ENCODE data around the gene HPS4. TPM values are rescaled to one million over a fixed set of nuclear protein-coding genes. Genes with fewer than 3 reads are reported as not detected.
A peak's percentile ranks its signal among the peaks of the same experiment; 100 is the strongest.

HPS4 gene
- total and polyA plus RNA-seq, 3 experiments from 2014 or later, result 18.9 to 36.8 (median 36.7) TPM

DNA sequence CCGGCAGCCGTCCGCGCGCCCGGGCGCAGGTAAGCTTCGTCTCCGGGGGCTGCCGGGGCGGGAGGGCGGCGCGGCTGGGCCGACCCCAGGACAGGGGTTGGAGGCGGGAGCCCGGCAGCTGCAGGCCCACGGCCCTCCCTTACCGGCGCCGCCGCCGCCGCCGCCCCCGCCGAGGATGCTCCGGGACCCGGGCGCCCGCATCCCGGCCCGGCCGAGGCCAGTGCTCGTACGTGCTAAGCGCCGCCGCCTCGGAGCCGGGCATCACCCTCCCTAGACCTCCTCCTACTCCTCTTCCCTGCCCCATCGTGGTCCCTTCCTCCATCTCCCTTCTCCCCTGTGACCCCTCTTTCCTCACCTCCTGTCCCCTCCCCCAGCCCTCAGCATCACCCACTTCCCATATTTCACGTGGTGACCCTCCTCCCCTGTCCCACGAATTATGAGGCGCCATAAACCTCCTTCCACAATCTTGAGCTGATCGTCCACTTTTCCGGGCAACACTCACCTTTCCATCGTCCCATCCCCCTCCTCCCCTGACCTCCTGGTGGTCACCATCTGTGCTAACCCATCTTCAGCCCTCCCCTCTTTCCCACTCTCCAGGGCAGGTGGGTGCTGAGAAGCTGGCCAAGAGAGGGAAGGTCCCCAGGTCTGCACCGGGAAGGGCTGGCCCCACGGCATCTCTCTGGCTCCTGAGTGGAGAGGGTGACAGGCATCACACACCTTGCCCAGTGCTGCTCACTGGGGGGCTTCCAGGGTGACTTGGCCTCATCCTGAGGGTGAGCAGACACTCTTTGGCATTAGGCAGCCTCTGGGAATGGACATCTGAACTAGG, 53.9 kb downstream of the HPS4 start:
- Histone ChIP-seq H3K4me3 (ENCODE audit: low read length) (peak overlapping the region; percentile 67), H3K9me3 (ENCODE audit: low read length) (no peaks in the 10 kb centered on the region), H3K4me1 (ENCODE audit: insufficient read depth, low read length) (peaks cover 26% of the 10 kb centered on the region), H3K27me3 (ENCODE audit: insufficient read depth, low read length, poor library complexity, severe bottlenecking) (no peaks in the 10 kb centered on the region), H3K27ac (ENCODE audit: low read depth, low read length) (no peak overlapping the region), H3K36me3 (ENCODE audit: insufficient read depth, low read length) (peaks cover 9% of the 10 kb centered on the region)
- DNase-seq, result no peak
- Mint-ChIP-seq H3K27me3 (no peaks in the 10 kb centered on the region), H3K36me3 (peaks cover 0 to 21% (median 2%) of the 10 kb centered on the region in 3 donors), H3K9me3 (peaks cover 0 to 2% (median 0%) of the 10 kb centered on the region in 5 donors), H3K4me1 (peaks cover 28 to 43% (median 34%) of the 10 kb centered on the region in 3 donors), H3K27ac (peak overlapping the region in 7 of 8 donors; percentile 14 to 91 (median 84)), H3K4me3 (peak overlapping the region; percentile 79 to 91 (median 83))
- ChIA-PET POLR2A (interaction anchor here (1.1 to 3.4 kb wide), 2 partner anchors 32 to 54 kb away, joined by 3 to 22 read pairs; partner anchors contain the start of genes HPS4 and SRRD), CTCF (interaction anchor here (1.5 to 2.3 kb wide), 2 partner anchors 54 to 66 kb away, joined by 3 to 5 read pairs; partner anchors contain the start of genes HPS4 and SRRD)

DNA sequence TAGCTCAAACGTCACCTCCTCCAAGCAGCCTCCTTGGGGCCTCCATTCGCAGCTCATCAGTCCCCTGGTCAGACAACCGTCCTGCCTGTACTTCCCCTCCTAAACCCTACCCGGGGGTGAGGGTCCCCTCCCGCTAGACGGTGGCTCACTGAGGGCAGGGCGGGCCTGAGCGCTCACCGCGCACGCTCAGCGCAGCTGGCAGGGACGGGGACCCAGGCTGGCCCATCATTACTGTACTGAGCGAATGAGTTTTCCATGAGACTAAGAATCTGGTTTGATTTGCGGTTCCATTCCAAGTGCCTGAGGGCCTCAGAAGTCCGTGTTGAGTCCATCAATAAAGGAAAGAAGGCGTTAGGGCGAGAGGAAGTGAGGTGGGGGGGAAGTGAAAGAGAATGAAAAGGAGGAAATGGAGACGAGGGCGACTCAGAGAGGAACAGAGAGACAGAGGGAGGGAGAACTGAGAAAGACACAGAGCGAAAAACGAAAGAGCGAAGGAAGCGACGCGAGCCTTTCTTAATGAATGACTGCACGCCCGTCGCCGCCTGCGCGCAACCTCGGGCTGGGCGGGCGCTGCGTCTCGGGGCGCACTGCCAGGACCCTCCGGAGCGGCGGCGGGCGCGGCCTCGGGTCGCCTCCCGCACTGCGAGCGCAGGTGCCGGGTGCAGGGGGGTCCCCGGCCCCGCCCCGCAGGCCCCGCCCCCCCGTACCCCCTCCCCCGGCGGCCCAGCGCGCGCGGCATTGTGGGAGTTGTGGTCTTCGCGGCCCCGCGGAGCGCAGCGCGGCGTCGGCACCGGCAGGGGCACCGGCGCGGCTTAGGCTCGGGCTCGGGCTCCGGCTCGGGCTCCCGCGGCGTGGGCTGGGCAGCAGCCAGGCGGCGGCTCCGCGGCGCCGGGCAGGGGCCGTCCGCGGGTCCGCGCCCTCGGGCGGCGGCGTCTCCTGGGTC, 54.8 kb downstream of the HPS4 start, which contains the start of gene ASPHD2:
ASPHD2 (plus strand) TSS at position 746 of the 943 bp plus-strand sequence. CDS start 4,356 bp downstream, outside the sequence.
- Histone ChIP-seq H3K36me3 (ENCODE audit: insufficient read depth, low read length) (peaks cover under 1% of the 10 kb centered on the region), H3K4me1 (ENCODE audit: insufficient read depth, low read length) (peaks cover 26% of the 10 kb centered on the region), H3K27me3 (ENCODE audit: insufficient read depth, low read length, poor library complexity, severe bottlenecking) (no peaks in the 10 kb centered on the region), H3K27ac (ENCODE audit: low read depth, low read length) (peak within 1 kb of the TSS; percentile 95), H3K9me3 (ENCODE audit: low read length) (no peaks in the 10 kb centered on the region), H3K4me3 (ENCODE audit: low read length) (peak within 1 kb of the TSS; percentile 100)
- H3K36me3 Mint-ChIP-seq, result peaks cover 2 to 14% (median 5%) of the 10 kb centered on the region in 3 donors
- H3K27ac Mint-ChIP-seq, result peak within 1 kb of the TSS; percentile 97 to 100 (median 98)
- peaks cover 0 to 2% (median under 1%) of the 10 kb centered on the region in 5 donors for H3K9me3 Mint-ChIP-seq
- peak; percentile 74 to 89 (median 86) for DNase-seq
- H3K27me3 Mint-ChIP-seq, result peaks cover 3% of the 10 kb centered on the region in 2 donors
- peak within 1 kb of the TSS; percentile 94 to 100 (median 98) for H3K4me3 Mint-ChIP-seq
- CTCF ChIA-PET, result no interaction called here
- POLR2A ChIA-PET, result interaction anchor here (0.7 to 3.4 kb wide), 4 partner anchors 8 to 244 kb away, joined by 3 to 22 read pairs (median 5); partner anchors contain the start of genes HPS4 and SRRD
- H3K4me1 Mint-ChIP-seq, result peaks cover 28 to 43% (median 34%) of the 10 kb centered on the region in 3 donors

DNA sequence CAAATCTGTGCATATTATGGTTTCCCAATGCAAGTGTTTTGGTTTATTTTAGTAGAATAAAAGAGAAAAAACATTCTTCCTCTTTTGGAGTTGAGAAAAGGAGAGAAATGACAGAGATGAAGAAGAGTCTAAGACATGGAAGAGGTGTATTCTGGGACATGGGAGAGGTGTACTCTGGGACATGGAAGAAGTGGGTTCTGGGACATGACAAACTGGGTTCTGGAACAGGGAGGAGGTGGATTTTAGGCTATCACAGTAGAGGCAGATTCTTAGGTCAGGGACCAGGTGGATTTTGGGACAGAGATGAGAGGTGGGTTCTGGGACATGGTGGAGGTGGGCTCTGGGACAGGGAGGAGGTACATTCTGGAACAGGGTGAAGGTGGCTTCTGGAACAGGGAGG, 56.7 kb downstream of the HPS4 start:
- peaks cover 11% of the 10 kb centered on the region for H3K9me3 ChIP-seq (ENCODE audit: low read length)
- Mint-ChIP-seq H3K27me3 (peaks cover 4 to 9% of the 10 kb centered on the region in 2 donors), H3K36me3 (peaks cover 2 to 16% (median 6%) of the 10 kb centered on the region in 3 donors), H3K4me1 (peaks cover 28 to 33% (median 30%) of the 10 kb centered on the region in 3 donors), H3K27ac (peak overlapping the region; percentile 39 to 90 (median 82)), H3K9me3 (peaks cover 0 to 15% (median 11%) of the 10 kb centered on the region in 5 donors), H3K4me3 (peak overlapping the region; percentile 7 to 78 (median 50))
- H3K27ac ChIP-seq (ENCODE audit: low read depth, low read length), result no peak overlapping the region
- H3K36me3 ChIP-seq (ENCODE audit: insufficient read depth, low read length), result no peaks in the 10 kb centered on the region
- no peak for DNase-seq
- ChIA-PET POLR2A (no interaction called here), CTCF (no interaction called here)
- peaks cover 4% of the 10 kb centered on the region for H3K27me3 ChIP-seq (ENCODE audit: insufficient read depth, low read length, poor library complexity, severe bottlenecking)
- H3K4me3 ChIP-seq (ENCODE audit: low read length), result no peak overlapping the region
- H3K4me1 ChIP-seq (ENCODE audit: insufficient read depth, low read length), result peaks cover 26% of the 10 kb centered on the region

DNA sequence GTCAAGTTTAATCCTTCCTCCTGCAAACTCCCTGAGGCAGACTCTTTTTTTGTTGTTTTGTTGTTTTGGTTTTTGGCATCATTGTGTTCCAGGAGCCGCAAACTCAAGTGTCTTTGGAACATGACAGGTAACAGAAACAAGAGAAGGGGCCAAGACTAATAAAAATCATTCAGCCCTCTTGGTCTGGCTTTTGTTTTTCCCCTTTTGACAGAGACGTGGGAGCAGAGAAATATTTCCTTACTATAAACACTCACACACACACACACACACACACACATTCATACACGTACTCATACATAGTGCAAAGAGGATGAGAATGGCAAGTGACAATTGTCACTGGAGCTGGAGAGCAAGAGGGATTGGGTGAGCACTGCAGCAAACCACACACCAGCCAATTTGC, 65.0 kb downstream of the HPS4 start:
- POLR2A ChIA-PET, result no interaction called here
- H3K4me1 Mint-ChIP-seq, result no peaks in the 10 kb centered on the region
- Histone ChIP-seq H3K27ac (ENCODE audit: low read depth, low read length) (no peak overlapping the region), H3K27me3 (ENCODE audit: insufficient read depth, low read length, poor library complexity, severe bottlenecking) (peaks cover 4% of the 10 kb centered on the region), H3K36me3 (ENCODE audit: insufficient read depth, low read length) (no peaks in the 10 kb centered on the region), H3K4me1 (ENCODE audit: insufficient read depth, low read length) (no peaks in the 10 kb centered on the region), H3K4me3 (ENCODE audit: low read length) (no peak overlapping the region), H3K9me3 (ENCODE audit: low read length) (peaks cover 11% of the 10 kb centered on the region)
- peaks cover 12 to 36% of the 10 kb centered on the region in 2 donors for H3K27me3 Mint-ChIP-seq
- no peak overlapping the region for H3K27ac Mint-ChIP-seq
- CTCF ChIA-PET, result interaction anchor here (1.2 kb wide), 1 partner anchor 42 kb away, joined by 4 read pairs; no protein-coding TSS in a partner anchor
- peaks cover 0 to 14% (median 13%) of the 10 kb centered on the region in 5 donors for H3K9me3 Mint-ChIP-seq
- no peak for DNase-seq
- H3K4me3 Mint-ChIP-seq, result no peak overlapping the region
- peaks cover 0 to 9% (median 0%) of the 10 kb centered on the region in 3 donors for H3K36me3 Mint-ChIP-seq

DNA sequence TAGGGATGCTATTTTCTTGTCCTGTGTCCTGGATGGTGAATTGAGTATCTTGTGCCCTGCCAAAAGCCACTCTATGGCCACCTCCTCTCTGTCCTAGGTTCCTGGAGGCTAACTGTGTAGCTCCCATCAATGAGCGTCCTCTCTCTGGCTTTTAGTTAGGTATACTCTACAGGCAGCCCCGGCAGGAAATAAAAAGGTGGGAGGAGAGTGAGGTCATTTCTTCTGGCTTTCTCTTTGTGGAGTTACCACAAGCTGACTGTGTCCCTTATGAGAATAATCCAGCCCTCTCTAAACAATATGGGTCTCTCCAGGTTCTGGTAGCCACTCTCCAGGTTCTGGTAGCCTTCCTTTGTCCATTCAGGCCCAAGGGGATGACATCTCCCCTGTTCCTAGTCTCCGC, 66.2 kb downstream of the HPS4 start:
- Histone ChIP-seq H3K4me3 (ENCODE audit: low read length) (no peak overlapping the region), H3K9me3 (ENCODE audit: low read length) (no peaks in the 10 kb centered on the region), H3K27ac (ENCODE audit: low read depth, low read length) (no peak overlapping the region), H3K27me3 (ENCODE audit: insufficient read depth, low read length, poor library complexity, severe bottlenecking) (no peaks in the 10 kb centered on the region), H3K4me1 (ENCODE audit: insufficient read depth, low read length) (no peaks in the 10 kb centered on the region), H3K36me3 (ENCODE audit: insufficient read depth, low read length) (no peaks in the 10 kb centered on the region)
- Mint-ChIP-seq H3K27me3 (peaks cover 12 to 30% of the 10 kb centered on the region in 2 donors), H3K9me3 (peaks cover 0 to 5% (median under 1%) of the 10 kb centered on the region in 5 donors), H3K36me3 (peaks cover 0 to under 1% (median 0%) of the 10 kb centered on the region in 3 donors), H3K27ac (no peak overlapping the region), H3K4me3 (no peak overlapping the region), H3K4me1 (no peaks in the 10 kb centered on the region)
- DNase-seq, result no peak
- POLR2A ChIA-PET, result no interaction called here
- CTCF ChIA-PET, result no interaction called here

DNA sequence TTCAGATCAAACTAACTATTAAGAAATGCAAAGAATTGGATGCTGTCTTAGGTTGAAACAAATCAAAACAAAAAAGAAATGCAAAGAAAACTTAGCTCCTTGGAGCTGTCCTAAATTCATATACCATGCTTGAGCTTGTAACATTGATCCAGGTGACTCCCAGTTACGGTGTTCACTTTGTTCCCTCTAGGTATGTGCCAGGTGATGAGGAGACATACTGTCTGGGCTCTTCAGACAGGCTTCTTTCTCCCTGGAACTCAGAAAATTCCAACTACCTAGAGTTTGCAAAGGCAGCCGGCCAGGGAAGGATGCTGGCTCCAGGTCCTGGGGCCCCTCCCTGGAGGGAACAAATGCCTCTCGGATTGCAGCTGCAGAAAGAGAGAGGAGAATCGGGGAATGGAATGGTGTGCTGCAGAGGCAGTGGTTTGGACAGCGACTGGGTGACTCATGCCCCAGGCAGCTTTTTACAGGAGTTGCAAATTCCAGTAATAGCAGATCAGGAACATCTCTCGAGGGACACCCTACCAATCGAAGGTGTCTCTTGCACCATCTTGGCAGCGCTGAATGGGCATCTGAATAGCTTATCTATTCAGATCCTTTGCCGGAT, 66.8 kb downstream of the HPS4 start:
- CTCF ChIA-PET, result no interaction called here
- H3K36me3 Mint-ChIP-seq, result no peaks in the 10 kb centered on the region
- no peaks in the 10 kb centered on the region for H3K4me1 Mint-ChIP-seq
- H3K9me3 Mint-ChIP-seq, result peaks cover 0 to 3% (median 0%) of the 10 kb centered on the region in 5 donors
- no peaks in the 10 kb centered on the region for H3K9me3 ChIP-seq (ENCODE audit: low read length)
- peaks cover 6% of the 10 kb centered on the region for H3K27me3 ChIP-seq (ENCODE audit: insufficient read depth, low read length, poor library complexity, severe bottlenecking)
- DNase-seq, result no peak
- no peak overlapping the region for H3K4me3 ChIP-seq (ENCODE audit: low read length)
- no peaks in the 10 kb centered on the region for H3K4me1 ChIP-seq (ENCODE audit: insufficient read depth, low read length)
- peaks cover 9 to 28% of the 10 kb centered on the region in 2 donors for H3K27me3 Mint-ChIP-seq
- no peak overlapping the region for H3K27ac Mint-ChIP-seq
- POLR2A ChIA-PET, result no interaction called here
- H3K27ac ChIP-seq (ENCODE audit: low read depth, low read length), result no peak overlapping the region
- H3K36me3 ChIP-seq (ENCODE audit: insufficient read depth, low read length), result no peaks in the 10 kb centered on the region
- no peak overlapping the region for H3K4me3 Mint-ChIP-seq

DNA sequence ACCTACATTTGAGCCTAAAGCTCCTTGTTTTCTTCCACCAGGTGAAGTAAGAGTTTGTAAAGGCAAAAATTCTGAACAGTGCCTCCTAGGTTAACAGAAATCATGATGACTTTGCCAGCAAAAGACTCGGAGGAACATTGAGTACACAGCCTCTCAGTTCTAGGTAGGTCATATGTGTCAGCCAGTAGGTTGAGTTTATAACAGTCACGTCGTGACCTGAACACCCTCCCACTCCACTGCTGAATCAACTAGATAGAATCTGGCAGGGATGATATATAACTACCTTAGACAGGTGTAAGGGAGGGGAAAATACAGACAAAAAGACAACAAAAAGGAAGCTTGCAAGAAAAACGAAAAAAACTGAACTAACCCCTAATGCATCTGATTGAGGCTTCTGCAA, 67.3 kb downstream of the HPS4 start:
- ChIA-PET CTCF (no interaction called here), POLR2A (no interaction called here)
- Mint-ChIP-seq H3K9me3 (peaks cover 0 to 3% (median 0%) of the 10 kb centered on the region in 5 donors), H3K27me3 (peaks cover 6 to 24% of the 10 kb centered on the region in 2 donors), H3K36me3 (no peaks in the 10 kb centered on the region), H3K27ac (no peak overlapping the region), H3K4me1 (no peaks in the 10 kb centered on the region), H3K4me3 (no peak overlapping the region)
- no peak overlapping the region for H3K4me3 ChIP-seq (ENCODE audit: low read length)
- no peak overlapping the region for H3K27ac ChIP-seq (ENCODE audit: low read depth, low read length)
- H3K36me3 ChIP-seq (ENCODE audit: insufficient read depth, low read length), result no peaks in the 10 kb centered on the region
- peaks cover 6% of the 10 kb centered on the region for H3K27me3 ChIP-seq (ENCODE audit: insufficient read depth, low read length, poor library complexity, severe bottlenecking)
- H3K9me3 ChIP-seq (ENCODE audit: low read length), result no peaks in the 10 kb centered on the region
- DNase-seq, result no peak
- no peaks in the 10 kb centered on the region for H3K4me1 ChIP-seq (ENCODE audit: insufficient read depth, low read length)

Measured in CD8-positive, alpha-beta memory T cell (primary cell).